OCI-M2 (cell line): ENCODE measurements around the gene CHST11.
"Not testable (repeated sequence)": the region's sequence is repeated elsewhere in the genome, so short reads cannot be mapped to it uniquely, and the experiment has no call there.

Experiments
- DNase-seq: peaks from one replicate; lab custom pipeline; 2025; ENCODE audit not compliant: unreplicated experiment; lab: John Stamatoyannopoulos, UW

Gene CHST11

DNA sequence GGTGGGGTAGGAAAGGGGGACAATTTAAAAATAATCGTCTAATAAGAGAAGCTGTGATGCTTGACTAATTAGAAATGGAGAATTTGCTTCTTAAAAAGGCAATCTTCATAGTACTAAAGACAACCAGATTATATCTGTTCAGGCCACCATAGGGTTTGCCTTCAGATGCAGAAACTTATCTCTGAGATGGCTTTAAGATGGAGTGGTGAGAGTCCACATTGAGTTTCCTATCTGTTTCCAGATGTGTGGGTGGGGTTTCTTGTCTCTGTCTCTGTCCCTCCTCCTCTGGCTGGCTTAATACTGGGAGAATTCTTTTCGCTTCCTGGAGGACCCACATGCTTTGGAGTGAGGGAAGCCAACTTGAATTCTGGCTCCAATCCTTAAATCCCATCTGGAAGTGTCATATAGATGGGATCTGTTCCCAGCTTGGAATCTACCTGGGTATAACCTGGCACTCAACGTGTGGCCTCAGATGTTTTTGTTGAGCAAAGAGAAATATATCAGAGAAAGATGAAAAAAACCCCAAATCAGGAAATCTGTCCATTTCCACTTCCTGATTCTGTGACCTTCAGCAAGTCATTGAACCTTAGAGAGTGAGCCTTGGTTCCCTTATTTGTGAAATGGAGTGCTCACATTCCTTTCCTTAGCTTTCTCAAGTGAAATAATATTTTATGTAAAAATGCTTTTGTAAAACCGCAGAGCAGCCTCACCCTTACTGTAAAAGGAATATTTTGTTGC, 66.4 kb downstream of the CHST11 start:
- no peak for DNase-seq

GRCh38 chr12:104524034-104524832, 67.5 kb downstream of the CHST11 start:
- DNase-seq, result no peak

GRCh38 chr12:104526320-104526719, 69.6 kb downstream of the CHST11 start:
- DNase-seq, result no peak

- no peak for DNase-seq
Observed at GRCh38 chr12:104526751-104527150, 70.0 kb downstream of the CHST11 start.

DNA sequence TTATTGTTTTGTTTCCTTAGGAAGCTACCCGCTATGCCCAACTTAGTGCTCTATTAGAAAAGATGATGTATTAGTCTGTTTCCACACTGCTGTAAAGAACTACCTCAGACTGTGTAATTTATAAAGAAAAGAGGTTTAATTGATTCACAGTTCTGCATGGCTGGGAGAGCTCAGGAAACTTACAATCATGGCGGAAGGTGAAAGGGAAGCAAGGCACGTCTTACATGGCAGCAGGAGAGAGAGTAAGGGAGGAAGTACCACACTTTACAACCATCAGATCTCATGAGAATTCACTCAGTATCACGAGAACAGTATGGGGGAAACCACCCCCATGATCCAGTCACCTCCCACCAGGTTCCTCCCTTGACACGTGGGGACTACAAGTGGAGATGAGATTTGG, 70.9 kb downstream of the CHST11 start:
- DNase-seq, result not testable (repeated sequence)

GRCh38 chr12:104529130-104529874, 72.6 kb downstream of the CHST11 start:
- DNase-seq, result no peak

DNA sequence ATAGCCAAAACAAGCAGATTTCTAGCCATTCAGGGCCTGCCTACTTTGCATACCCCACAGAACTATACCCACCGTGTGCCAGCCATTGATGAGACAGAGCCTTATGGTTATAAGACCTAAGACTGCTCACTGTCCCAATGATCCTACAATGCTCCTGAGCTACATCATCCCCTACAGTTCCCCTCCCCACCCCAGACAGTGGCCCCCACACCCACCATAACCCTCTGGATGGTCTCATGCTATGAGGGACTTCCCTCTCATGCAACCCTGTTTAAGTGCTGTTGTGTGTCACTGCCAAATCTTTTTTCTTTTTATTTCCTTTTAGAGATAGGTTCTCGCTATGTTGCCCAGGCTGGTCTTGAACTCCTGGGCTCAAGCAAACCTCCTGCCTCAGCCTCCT, 75.9 kb downstream of the CHST11 start:
- no peak for DNase-seq

DNA sequence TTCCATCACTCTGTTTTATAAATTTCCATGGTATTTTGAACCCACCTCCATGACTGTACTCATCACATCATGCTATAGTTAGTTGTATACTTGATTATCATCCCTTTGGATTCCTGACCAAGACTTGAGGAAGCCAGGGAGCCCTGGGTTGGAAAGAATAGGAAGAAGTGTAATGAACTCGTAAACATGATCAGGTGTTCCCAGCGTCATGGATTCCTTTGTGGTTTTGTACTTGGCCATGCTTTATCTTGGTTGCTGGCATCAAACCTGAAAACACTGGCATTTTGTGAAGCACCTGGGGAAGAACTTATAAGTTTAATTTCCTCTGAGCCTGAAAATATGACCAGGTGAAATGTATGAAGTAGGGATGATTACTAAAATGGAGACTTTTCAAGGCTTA, 76.4 kb downstream of the CHST11 start:
- DNase-seq, result no peak

DNA sequence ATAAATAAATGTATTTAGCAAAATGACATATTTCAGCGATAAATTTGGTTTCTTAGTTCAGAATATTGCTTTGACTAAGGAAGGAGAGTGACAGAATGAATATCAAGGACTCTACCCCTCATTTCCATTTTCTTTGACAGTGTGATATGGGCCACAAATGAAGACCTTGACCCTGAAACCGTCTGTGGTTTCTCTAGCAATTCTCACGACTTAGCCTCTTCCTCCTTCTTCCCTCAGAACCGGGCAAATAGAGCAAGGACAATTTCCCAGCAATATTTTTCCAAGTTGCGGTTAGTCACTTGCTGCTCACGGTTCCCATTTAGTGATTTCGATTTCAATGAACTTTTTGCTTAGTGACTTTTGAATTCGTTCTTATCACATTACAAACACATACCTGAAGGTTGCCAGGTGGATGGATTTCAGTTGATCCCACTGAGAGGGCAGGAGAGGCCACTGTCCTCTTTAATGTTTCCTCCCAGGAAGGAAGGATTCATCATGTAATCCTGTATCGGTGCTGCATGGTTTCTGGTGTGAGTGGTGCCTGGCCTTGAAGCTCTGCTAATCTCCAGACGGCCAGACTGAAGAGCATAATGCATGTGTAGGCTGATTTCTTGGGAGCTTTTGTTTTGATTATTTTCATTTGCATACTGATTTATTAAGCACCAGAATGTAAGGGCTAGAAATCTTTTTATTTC, 77.6 kb downstream of the CHST11 start:
- DNase-seq, result no peak

DNA sequence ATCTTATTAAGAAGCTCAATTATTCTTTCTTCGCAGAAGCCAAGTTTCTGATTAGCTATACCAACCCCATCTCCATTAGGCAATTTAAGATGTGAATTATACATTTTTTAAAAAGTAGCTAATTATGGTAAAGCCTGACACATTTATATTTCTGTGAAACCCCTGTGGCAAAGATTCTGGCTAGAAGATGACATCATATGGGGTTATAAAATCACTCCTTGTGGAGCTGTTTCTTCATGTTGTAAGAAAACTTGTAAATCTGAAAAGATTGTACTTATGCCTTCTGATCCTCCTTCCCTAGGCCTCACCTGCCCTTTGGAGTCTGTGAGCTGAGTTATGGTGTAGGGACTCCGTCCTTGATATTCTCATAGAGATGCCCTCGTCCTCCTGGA, 78.1 kb downstream of the CHST11 start:
- no peak for DNase-seq

DNA sequence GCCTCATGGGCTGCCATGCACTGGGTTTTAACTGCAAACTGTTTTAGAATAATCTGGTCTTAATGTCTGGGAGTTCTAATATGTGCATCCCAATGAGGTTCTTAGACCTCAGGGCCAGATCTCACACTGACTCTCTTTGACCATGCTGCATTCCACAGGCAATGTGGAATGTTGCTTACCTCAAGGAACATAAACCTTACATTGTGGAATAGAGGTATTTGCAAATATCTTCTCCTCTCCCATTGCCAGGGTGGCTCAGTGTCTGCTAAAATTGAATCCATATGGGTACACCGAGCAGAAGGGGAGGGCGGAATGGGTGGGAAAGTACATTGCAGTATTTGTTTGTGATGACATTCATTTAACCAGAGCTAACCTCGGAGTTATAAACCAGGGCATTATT, 78.6 kb downstream of the CHST11 start:
- no peak for DNase-seq

DNA sequence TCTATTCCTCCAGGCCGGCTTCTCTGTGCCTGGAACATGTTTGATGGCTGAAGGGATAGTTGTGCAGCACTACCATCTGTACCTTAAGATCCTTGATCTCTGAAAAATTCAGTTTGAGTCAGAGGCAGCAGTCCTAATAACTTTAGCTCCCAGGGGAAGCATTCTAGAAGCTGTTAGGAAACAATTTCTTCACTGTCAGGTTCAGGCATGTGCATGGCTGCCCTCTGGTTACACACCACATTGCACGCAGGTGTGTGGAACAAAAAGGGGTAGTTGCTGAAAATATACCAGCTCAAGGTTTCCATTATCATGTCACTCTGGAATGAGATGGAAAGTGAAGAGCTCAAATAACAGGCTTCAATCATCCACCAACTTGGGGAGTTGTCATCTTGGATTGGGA, 80.1 kb downstream of the CHST11 start:
- DNase-seq, result no peak

- no peak for DNase-seq
Observed at GRCh38 chr12:104538056-104538455, 81.3 kb downstream of the CHST11 start.

- DNase-seq, result no peak
Observed at GRCh38 chr12:104538891-104539462, 82.2 kb downstream of the CHST11 start.

DNA sequence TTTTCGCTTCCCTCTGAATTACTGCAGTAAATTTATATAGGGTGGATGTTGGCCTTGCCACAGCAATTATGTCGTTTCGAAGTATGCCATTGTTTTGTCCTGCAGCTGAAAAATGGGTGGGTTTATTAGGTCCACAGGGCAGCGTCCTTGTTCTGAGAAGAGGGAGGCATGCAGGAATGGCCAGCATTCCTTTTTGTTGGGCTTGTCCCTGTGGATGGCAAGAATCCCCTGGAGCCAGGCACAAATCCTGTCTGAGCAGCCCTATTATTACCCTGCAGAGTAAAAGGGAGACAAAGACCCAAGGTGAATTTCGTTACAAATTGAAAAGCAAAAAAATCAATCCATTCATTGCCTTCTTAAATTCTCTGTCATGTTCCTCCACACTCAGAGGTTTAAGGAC, 88.1 kb downstream of the CHST11 start:
- no peak for DNase-seq

GRCh38 chr12:104546575-104546974, 89.8 kb downstream of the CHST11 start:
- no peak for DNase-seq

DNA sequence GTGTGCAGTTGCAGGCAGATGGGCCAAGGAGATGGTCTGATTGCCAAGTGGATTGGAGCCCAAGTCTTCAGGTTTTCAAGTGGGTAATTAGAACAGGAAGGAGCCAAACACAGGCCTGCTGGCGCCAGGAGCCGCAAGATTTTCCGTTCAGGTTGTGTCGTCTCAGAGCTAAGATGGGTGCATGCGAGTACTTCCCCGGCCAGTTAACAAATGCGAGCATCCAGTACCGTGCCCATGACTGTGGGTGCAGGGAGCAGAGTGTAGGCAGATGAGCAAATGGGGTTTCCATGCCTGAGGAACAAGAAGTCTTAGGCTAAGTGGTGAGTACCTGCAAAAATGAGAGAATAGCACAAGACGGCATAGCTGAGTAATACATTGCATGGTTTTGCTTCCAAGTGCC, 90.5 kb downstream of the CHST11 start:
- no peak for DNase-seq

- DNase-seq, result no peak
Observed at GRCh38 chr12:104549815-104550480, 93.2 kb downstream of the CHST11 start.

- DNase-seq, result no peak
Observed at GRCh38 chr12:104551313-104551931, 94.7 kb downstream of the CHST11 start.

DNA sequence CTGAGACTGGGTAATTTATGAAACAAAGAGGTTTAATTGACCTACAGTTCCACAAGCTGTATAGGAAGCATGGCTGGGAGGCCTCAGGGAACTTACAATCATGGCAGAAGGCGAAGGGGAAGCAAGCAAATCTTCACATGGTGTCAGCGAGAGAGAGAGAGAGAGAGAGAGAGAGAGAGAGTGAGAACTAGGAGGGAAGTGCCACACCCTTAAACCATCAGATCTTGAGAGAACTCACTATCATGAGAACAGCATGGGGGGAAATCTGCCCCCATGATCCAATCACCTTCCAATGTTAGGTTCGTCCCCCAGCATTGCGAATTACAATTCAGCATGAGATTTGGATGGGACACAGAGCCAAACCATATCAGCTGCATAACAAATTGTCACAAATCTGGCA, 96.7 kb downstream of the CHST11 start:
- no peak for DNase-seq
